IMR-90 (cell line): ENCODE data around the gene HCFC1. TPM values are rescaled to one million over a fixed set of nuclear protein-coding genes. Genes with fewer than 3 reads are reported as not detected.

Source experiments
- ATAC-seq: fragments of 200-7000 bp; cut with Tn5 transposase; 2 replicates; pipeline ENCODE4 v1.9.1; 2020; ENCODE audit warnings: low read depth, mild to moderate bottlenecking, moderate library complexity
- BruUV-seq: library from RNA; stranded (reverse); fragments of 400-500 nt; replicated peaks from 2 replicates; lab custom pipeline; 2021; lab: Mats Ljungman, UMichigan
- CTCF ChIA-PET: fragments of 300-600 bp; formaldehyde crosslinking; extraction: SDS; loops from one replicate; lab custom pipeline; 2021; ENCODE audit warnings: antibody characterized with exemption; lab: Yijun Ruan, JAX
- POLR2A ChIA-PET: fragments of 300-600 bp; sonication (Branson Sonifier 250); formaldehyde crosslinking; loops from one replicate; lab custom pipeline; 2022; ENCODE audit warnings: antibody characterized with exemption; ENCODE audit not compliant: unreplicated experiment; lab: Charles Lee
- DNase-seq: peaks from one replicate; pipeline ENCODE4 v3.0.0; 2013
- H2AFZ ChIP-seq: replicated peaks from 2 replicates; pipeline ENCODE3; 2013; ENCODE audit warnings: low read length, mild to moderate bottlenecking; ENCODE audit not compliant: poor library complexity
- H2AK5ac ChIP-seq: 2 replicates; pipeline ENCODE4 v1.6.1; 2013; ENCODE audit warnings: low read depth, low read length, inconsistent platforms
- H2AK9ac ChIP-seq: replicated peaks from 2 replicates; pipeline ENCODE3; 2013; ENCODE audit warnings: mild to moderate bottlenecking, low read depth, low read length, moderate library complexity; ENCODE audit not compliant: poor library complexity
- H2BK120ac ChIP-seq: 2 replicates; pipeline ENCODE4 v1.6.1; 2013; ENCODE audit warnings: low read depth, low read length, inconsistent platforms
- H2BK15ac ChIP-seq: 3 replicates; pipeline ENCODE4 v1.6.1; 2013; ENCODE audit warnings: low read depth, low read length, inconsistent platforms
- H2BK20ac ChIP-seq: 2 replicates; pipeline ENCODE4 v1.6.1; 2013; ENCODE audit warnings: low read depth, mild to moderate bottlenecking, inconsistent platforms, low read length, moderate library complexity
- H2BK5ac ChIP-seq: 2 replicates; pipeline ENCODE4 v1.6.1; 2013; ENCODE audit warnings: mild to moderate bottlenecking, low read depth, low read length, inconsistent platforms; ENCODE audit not compliant: poor library complexity, severe bottlenecking
- H3K14ac ChIP-seq: replicated peaks from 2 replicates; pipeline ENCODE4 v1.6.1; 2013; ENCODE audit warnings: low read depth, low read length, inconsistent platforms
- H3K18ac ChIP-seq: 2 replicates; pipeline ENCODE4 v1.6.1; 2013; ENCODE audit warnings: low read depth, low read length, control low read depth
- H3K23ac ChIP-seq: 2 replicates; pipeline ENCODE4 v1.6.1; 2013; ENCODE audit warnings: low read depth, low read length, inconsistent platforms
- H3K27ac ChIP-seq: 2 replicates; pipeline ENCODE4 v1.5.1; 2013; ENCODE audit warnings: mild to moderate bottlenecking, control low read depth, low read length; ENCODE audit not compliant: insufficient read depth
- H3K27me3 ChIP-seq: 2 replicates; pipeline ENCODE4 v1.6.1; 2013; ENCODE audit warnings: low read length; ENCODE audit not compliant: control insufficient read depth, insufficient read depth
- H3K36me3 ChIP-seq: 2 replicates; pipeline ENCODE4 v1.6.1; 2013; ENCODE audit warnings: low read length, mixed read lengths; ENCODE audit not compliant: control insufficient read depth, insufficient read depth
- H3K4ac ChIP-seq: 2 replicates; pipeline ENCODE4 v1.6.1; 2013; ENCODE audit warnings: low read depth, low read length, inconsistent platforms
- H3K4me1 ChIP-seq: 2 replicates; pipeline ENCODE4 v1.6.1; 2013; ENCODE audit warnings: low read length, mixed read lengths; ENCODE audit not compliant: control insufficient read depth, insufficient read depth
- H3K4me2 ChIP-seq: 2 replicates; pipeline ENCODE4 v1.6.1; 2013; ENCODE audit warnings: low read depth, mild to moderate bottlenecking, control low read depth, low read length, moderate library complexity
- H3K4me3 ChIP-seq: 2 replicates; pipeline ENCODE4 v1.5.1; 2013; ENCODE audit warnings: low read depth, mild to moderate bottlenecking, control low read depth, low read length, moderate library complexity; ENCODE audit not compliant: insufficient read depth
- H3K56ac ChIP-seq: 2 replicates; pipeline ENCODE4 v1.6.1; 2013; ENCODE audit warnings: low read length, inconsistent platforms; ENCODE audit not compliant: insufficient read depth; ENCODE audit errors: extremely low read depth
- H3K79me1 ChIP-seq, 2 experiments: 2 replicates each; pipeline ENCODE4 v1.6.1; 2013; ENCODE audit warnings: low read length in 2 of 2, inconsistent platforms in 1 of 2, low read depth in 1 of 2
- H3K9ac ChIP-seq: 2 replicates; pipeline ENCODE4 v1.6.1; 2013; ENCODE audit warnings: low read depth, low read length, control low read depth
- H3K9me1 ChIP-seq: 2 replicates; pipeline ENCODE4 v1.6.1; 2013; ENCODE audit warnings: low read length, inconsistent platforms; ENCODE audit not compliant: insufficient read depth
- H3K9me3 ChIP-seq: 2 replicates; pipeline ENCODE4 v1.6.1; 2013; ENCODE audit warnings: low read length; ENCODE audit not compliant: control insufficient read depth, insufficient read depth
- H4K20me1 ChIP-seq: 2 replicates; pipeline ENCODE4 v1.6.1; 2013; ENCODE audit warnings: low read length, inconsistent platforms; ENCODE audit not compliant: insufficient read depth
- H4K5ac ChIP-seq: 2 replicates; pipeline ENCODE4 v1.6.1; 2013; ENCODE audit warnings: mild to moderate bottlenecking, low read depth, low read length, control low read depth
- H4K8ac ChIP-seq, 2 experiments: 2 replicates each; pipeline ENCODE4 v1.6.1; 2013; ENCODE audit warnings: low read depth in 2 of 2, low read length in 2 of 2, control low read depth in 1 of 2, inconsistent platforms in 1 of 2
- H4K91ac ChIP-seq: 2 replicates; pipeline ENCODE4 v1.6.1; 2013; ENCODE audit warnings: low read depth, low read length, inconsistent platforms; ENCODE audit not compliant: insufficient read depth
- BHLHE40 ChIP-seq: fragments of 150-350 bp; IDR thresholded peaks from 2 replicates; pipeline ENCODE4 v1.6.1; 2016; ENCODE audit warnings: mild to moderate bottlenecking, low read depth, low read length
- CHD1 ChIP-seq: IDR thresholded peaks from 2 replicates; pipeline ENCODE4 v1.6.1; 2012; ENCODE audit warnings: low read depth, low read length, improper control_type of control experiment
- FOS ChIP-seq: fragments of 150-350 bp; IDR thresholded peaks from 2 replicates; pipeline ENCODE4 v1.6.1; 2016; ENCODE audit warnings: low read depth, low read length
- MAFK ChIP-seq: IDR thresholded peaks from 2 replicates; pipeline ENCODE4 v1.6.1; 2012; ENCODE audit warnings: low read depth, low read length, improper control_type of control experiment
- MAZ ChIP-seq: IDR thresholded peaks from 2 replicates; pipeline ENCODE4 v1.6.1; 2012; ENCODE audit warnings: low read depth, mild to moderate bottlenecking, low read length, improper control_type of control experiment, moderate library complexity, borderline replicate concordance
- MXI1 ChIP-seq: IDR thresholded peaks from 2 replicates; pipeline ENCODE4 v1.6.1; 2012; ENCODE audit warnings: low read depth, mild to moderate bottlenecking, low read length, moderate library complexity, borderline replicate concordance
- RAD21 ChIP-seq: IDR thresholded peaks from 2 replicates; pipeline ENCODE4 v1.6.1; 2012; ENCODE audit warnings: low read length, improper control_type of control experiment
- RFX5 ChIP-seq: IDR thresholded peaks from 2 replicates; pipeline ENCODE4 v1.8.0; 2012; ENCODE audit warnings: low read depth, mild to moderate bottlenecking, low read length, moderate library complexity
- SMC3 ChIP-seq: fragments of 150-350 bp; IDR thresholded peaks from 2 replicates; pipeline ENCODE4 v1.6.1; 2016; ENCODE audit warnings: low read depth, mild to moderate bottlenecking, antibody characterized with exemption, low read length, moderate library complexity
- WGBS, 2 experiments: methylation state at CpG; one replicate each; pipeline versions ENCODE4 v1.1.5 to v1.1.7; 2013; ENCODE audit warnings: missing lambda C conversion rate in 2 of 2; ENCODE audit not compliant: insufficient read length in 1 of 2; ENCODE audit errors: extremely low coverage in 2 of 2; 5-methylcytosine and 5-hydroxymethylcytosine counted together
- dilution Hi-C: fragments of 300-500 bp; cut with HindIII; formaldehyde crosslinking; loops from one replicate; pipeline ENCODE4 v1.14.3; 2018; ENCODE audit warnings: low sequenced_read_pairs; ENCODE audit not compliant: unreplicated experiment
- in situ Hi-C: fragments of 300-500 bp; cut with MboI; formaldehyde crosslinking; loops from 3 replicates; pipeline ENCODE4 v1.14.3; 2019; ENCODE audit warnings: low sequenced_read_pairs, inconsistent platforms, mixed read lengths
- intact Hi-C: fragments of 100-400 bp; cut with micrococcal nuclease; formaldehyde crosslinking; loops from 2 replicates; pipeline ENCODE4 v1.10.0; 2022
- polyA plus RNA-seq, 3 experiments: library from polyadenylated mRNA; depleted of rRNA; stranded (reverse); fragments of >200 nt; gene quantifications; 2 replicates each; pipeline ENCODE4 v1.2.3, GENCODE V29; 2012; ENCODE audit warnings: low replicate concordance in 1 of 3
- total RNA-seq: library from RNA; depleted of rRNA; stranded (reverse); fragments of >200 nt; gene quantifications from 2 replicates; pipeline ENCODE4 v1.2.3, GENCODE V29; 2012
- TF ChIP-seq, protein P1 (sequence below): conservative IDR thresholded peaks from 2 replicates; pipeline ENCODE4 v1.5.1; 2012; ENCODE audit warnings: mild to moderate bottlenecking, low read depth, low read length, improper control_type of control experiment
- TF ChIP-seq, protein P2 (sequence below): fragments of 150-350 bp; IDR thresholded peaks from 2 replicates; pipeline ENCODE4 v1.6.1; 2016; ENCODE audit warnings: low read depth, mild to moderate bottlenecking, low read length, moderate library complexity, borderline replicate concordance
- TF ChIP-seq, protein P3 (sequence below): fragments of 150-350 bp; IDR thresholded peaks from 2 replicates; pipeline ENCODE4 v1.6.1; 2017; ENCODE audit warnings: mild to moderate bottlenecking, antibody characterized with exemption, low read length, low read depth

The HCFC1 gene
- total and polyA plus RNA-seq, 2 of the 4 experiments (the other 2 are of a cell fraction) = 3.2 to 17.6 TPM

DNA sequence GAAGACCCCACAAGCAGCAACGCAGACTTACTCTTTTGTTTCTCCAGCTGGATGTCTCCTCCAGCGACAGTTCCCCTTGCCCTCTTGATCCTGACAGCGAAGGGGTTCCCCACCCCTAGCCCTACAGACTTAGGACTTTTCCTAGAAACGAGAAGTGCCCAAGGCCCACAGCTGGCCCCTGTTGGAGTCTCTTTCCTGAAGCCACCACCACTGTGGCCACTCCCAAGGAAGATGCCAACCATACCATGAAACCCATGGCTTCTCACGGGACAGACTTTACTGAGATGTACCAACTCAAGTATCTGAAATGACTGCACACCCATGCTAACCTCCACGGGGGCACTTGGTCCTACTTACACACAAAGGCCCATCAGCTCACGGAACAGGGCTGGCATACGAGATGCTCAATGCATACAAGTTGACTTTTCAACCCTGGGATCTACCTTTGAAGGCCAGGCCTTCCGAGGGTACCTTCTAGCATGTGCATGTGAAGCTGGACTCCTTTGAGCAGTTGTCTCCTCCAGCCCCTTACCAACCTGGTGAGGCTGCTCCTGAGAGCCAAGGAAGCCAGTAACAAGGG is 49.0 kb upstream of the HCFC1 start:
- peak overlapping the region; percentile 93 for H3K27ac ChIP-seq
- peak overlapping the region; percentile 88 for H2BK5ac ChIP-seq
- peak overlapping the region; percentile 81 for H2AFZ ChIP-seq
- H3K9me3 ChIP-seq = no peaks in the 10 kb centered on the region
- peak overlapping the region; percentile 57 for H4K91ac ChIP-seq
- H3K18ac ChIP-seq = peak overlapping the region; percentile 27
- no peaks in the 10 kb centered on the region for H4K20me1 ChIP-seq
- H3K27me3 ChIP-seq = no peaks in the 10 kb centered on the region; the same call in 1 of the 2 replicates
- intact Hi-C loops (no loop called here), dilution Hi-C loops (no loop called here), in situ Hi-C loops (no loop called here)
- H3K4ac ChIP-seq = peak overlapping the region; percentile 85
- H2AK9ac ChIP-seq = peak overlapping the region; percentile 97
- peak overlapping the region; percentile 87 for H4K5ac ChIP-seq
- peak overlapping the region; percentile 50 for H3K4me3 ChIP-seq
- H2BK15ac ChIP-seq = peak overlapping the region; percentile 18; the same call in 1 of the 3 replicates
- peaks cover 14% of the 10 kb centered on the region; the same call in 1 of the 2 replicates for H3K36me3 ChIP-seq
- H2BK120ac ChIP-seq = peak overlapping the region; percentile 16; the same call in 1 of the 2 replicates
- peak overlapping the region; percentile 71 for H2AK5ac ChIP-seq
- peak overlapping the region; percentile 55; the same call in 1 of the 2 replicates for H3K14ac ChIP-seq
- peak overlapping the region; percentile 83 for H3K9ac ChIP-seq
- H3K9me1 ChIP-seq = no peaks in the 10 kb centered on the region
- ATAC-seq = no peak
- TF ChIP-seq, protein P1, sequence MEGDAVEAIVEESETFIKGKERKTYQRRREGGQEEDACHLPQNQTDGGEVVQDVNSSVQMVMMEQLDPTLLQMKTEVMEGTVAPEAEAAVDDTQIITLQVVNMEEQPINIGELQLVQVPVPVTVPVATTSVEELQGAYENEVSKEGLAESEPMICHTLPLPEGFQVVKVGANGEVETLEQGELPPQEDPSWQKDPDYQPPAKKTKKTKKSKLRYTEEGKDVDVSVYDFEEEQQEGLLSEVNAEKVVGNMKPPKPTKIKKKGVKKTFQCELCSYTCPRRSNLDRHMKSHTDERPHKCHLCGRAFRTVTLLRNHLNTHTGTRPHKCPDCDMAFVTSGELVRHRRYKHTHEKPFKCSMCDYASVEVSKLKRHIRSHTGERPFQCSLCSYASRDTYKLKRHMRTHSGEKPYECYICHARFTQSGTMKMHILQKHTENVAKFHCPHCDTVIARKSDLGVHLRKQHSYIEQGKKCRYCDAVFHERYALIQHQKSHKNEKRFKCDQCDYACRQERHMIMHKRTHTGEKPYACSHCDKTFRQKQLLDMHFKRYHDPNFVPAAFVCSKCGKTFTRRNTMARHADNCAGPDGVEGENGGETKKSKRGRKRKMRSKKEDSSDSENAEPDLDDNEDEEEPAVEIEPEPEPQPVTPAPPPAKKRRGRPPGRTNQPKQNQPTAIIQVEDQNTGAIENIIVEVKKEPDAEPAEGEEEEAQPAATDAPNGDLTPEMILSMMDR = no peak
- TF ChIP-seq MAFK = no peak
- TF ChIP-seq, protein P2, sequence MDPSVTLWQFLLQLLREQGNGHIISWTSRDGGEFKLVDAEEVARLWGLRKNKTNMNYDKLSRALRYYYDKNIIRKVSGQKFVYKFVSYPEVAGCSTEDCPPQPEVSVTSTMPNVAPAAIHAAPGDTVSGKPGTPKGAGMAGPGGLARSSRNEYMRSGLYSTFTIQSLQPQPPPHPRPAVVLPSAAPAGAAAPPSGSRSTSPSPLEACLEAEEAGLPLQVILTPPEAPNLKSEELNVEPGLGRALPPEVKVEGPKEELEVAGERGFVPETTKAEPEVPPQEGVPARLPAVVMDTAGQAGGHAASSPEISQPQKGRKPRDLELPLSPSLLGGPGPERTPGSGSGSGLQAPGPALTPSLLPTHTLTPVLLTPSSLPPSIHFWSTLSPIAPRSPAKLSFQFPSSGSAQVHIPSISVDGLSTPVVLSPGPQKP = no peak
- TF ChIP-seq RFX5 = no peak
- no peak for TF ChIP-seq SMC3
- no peak for TF ChIP-seq BHLHE40
- TF ChIP-seq RAD21 = no peak
- no peak for TF ChIP-seq FOS
- no peak for TF ChIP-seq CHD1
- no peak for TF ChIP-seq MAZ
- no peak for TF ChIP-seq MXI1
- TF ChIP-seq, protein P3, sequence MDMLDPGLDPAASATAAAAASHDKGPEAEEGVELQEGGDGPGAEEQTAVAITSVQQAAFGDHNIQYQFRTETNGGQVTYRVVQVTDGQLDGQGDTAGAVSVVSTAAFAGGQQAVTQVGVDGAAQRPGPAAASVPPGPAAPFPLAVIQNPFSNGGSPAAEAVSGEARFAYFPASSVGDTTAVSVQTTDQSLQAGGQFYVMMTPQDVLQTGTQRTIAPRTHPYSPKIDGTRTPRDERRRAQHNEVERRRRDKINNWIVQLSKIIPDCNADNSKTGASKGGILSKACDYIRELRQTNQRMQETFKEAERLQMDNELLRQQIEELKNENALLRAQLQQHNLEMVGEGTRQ = no peak
- no peak overlapping the region for H2BK20ac ChIP-seq
- POLR2A ChIA-PET = no interaction called here
- peaks cover 0 to 20% of the 10 kb centered on the region in 2 experiments; a peak in 2 of 4 replicates for H3K79me1 ChIP-seq
- peak overlapping the region; percentile 95 to 96 for H4K8ac ChIP-seq
- H3K23ac ChIP-seq = 0 out of 2 replicates have a peak overlapping the region, but pooled peaks have one; percentile 45
- CTCF ChIA-PET = no interaction called here
- no peak for DNase-seq
- peak overlapping the region; percentile 28; the same call in 1 of the 2 replicates for H3K56ac ChIP-seq
- peaks cover 24% of the 10 kb centered on the region for H3K4me1 ChIP-seq
- peak overlapping the region; percentile 77 for H3K4me2 ChIP-seq
- no TSS peak for BruUV-seq
- WGBS, 2 experiments = 65% methylated on average over 4 of the region's 9 CpGs; no CpG with 5 or more reads in 1 of the 2 experiments
